Activated naive CD8-positive, alpha-beta T cell (primary cell): ENCODE results near the gene MRPL54.

ENCODE experiments used
- H3K27ac Mint-ChIP-seq: one replicate; pipeline ENCODE4 v1.8.0; 2021; ENCODE audit warnings: mixed read lengths
- H3K27me3 Mint-ChIP-seq: one replicate; pipeline ENCODE4 v1.8.0; 2021; ENCODE audit warnings: mixed read lengths
- H3K36me3 Mint-ChIP-seq: one replicate; pipeline ENCODE4 v1.8.0; 2021; ENCODE audit warnings: mixed read lengths
- H3K4me1 Mint-ChIP-seq: one replicate; pipeline ENCODE4 v1.8.0; 2021; ENCODE audit warnings: low read depth, mixed read lengths
- H3K4me3 Mint-ChIP-seq: one replicate; pipeline ENCODE4 v1.8.0; 2021; ENCODE audit warnings: mild to moderate bottlenecking, mixed read lengths
- H3K9me3 Mint-ChIP-seq: one replicate; pipeline ENCODE4 v1.8.0; 2021; ENCODE audit warnings: low read depth, mixed read lengths

MRPL54 gene

GRCh38 chr19:3800996-3801395 lies 38.5 kb downstream of the MRPL54 start:
- Mint-ChIP-seq H3K27ac (no peak overlapping the region), H3K36me3 (peaks cover 3% of the 10 kb centered on the region), H3K9me3 (peaks cover 5% of the 10 kb centered on the region), H3K27me3 (no peaks in the 10 kb centered on the region), H3K4me3 (peak overlapping the region; percentile 51), H3K4me1 (peaks cover 31% of the 10 kb centered on the region)

DNA sequence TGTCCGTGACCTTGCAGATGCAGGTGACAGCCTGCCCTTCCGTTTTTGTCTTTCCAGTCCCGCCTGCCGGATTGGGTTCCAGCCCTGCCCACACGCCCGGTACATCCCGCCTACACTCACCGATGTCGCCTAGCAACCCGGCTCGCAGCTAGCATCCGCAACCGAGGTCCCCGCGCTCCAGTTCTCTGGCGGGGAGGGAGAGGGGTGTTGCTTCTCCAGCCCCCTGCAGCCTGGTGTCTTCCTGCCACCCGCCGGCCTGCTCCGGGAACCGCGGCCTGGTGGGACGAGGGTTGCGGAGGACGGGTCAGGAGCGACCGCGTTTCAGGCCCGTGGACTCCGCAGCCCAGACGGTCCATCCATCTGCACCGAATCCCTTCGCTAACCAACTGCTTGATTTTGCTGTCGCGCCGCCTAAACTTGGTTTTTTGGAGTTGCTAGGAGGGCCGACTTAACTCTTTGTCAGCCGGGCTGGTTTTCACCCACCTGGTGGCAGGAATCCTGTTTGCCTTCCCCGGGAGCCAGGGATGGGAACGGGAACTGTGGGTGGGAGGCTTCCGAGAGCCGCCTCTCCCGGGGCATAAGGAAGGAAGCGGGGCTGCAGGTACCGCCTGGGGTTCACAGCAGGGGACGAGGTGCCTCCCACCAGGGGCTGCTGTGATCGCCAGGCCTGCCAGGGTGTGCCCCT lies 39.1 kb downstream of the MRPL54 start:
- Mint-ChIP-seq H3K27ac (no peak overlapping the region), H3K4me1 (peaks cover 32% of the 10 kb centered on the region), H3K9me3 (peaks cover 4% of the 10 kb centered on the region), H3K36me3 (peaks cover 3% of the 10 kb centered on the region), H3K27me3 (no peaks in the 10 kb centered on the region), H3K4me3 (peak overlapping the region; percentile 51)

- no peaks in the 10 kb centered on the region for H3K36me3 Mint-ChIP-seq
- no peaks in the 10 kb centered on the region for H3K9me3 Mint-ChIP-seq
- peaks cover 29% of the 10 kb centered on the region for H3K4me1 Mint-ChIP-seq
- no peak overlapping the region for H3K4me3 Mint-ChIP-seq
- H3K27ac Mint-ChIP-seq: no peak overlapping the region
- no peaks in the 10 kb centered on the region for H3K27me3 Mint-ChIP-seq
Measured at GRCh38 chr19:3803114-3803888, 40.8 kb downstream of the MRPL54 start.

GRCh38 chr19:3803986-3804385 lies 41.5 kb downstream of the MRPL54 start:
- Mint-ChIP-seq H3K4me1 (peaks cover 27% of the 10 kb centered on the region), H3K4me3 (no peak overlapping the region), H3K36me3 (no peaks in the 10 kb centered on the region), H3K27ac (no peak overlapping the region), H3K27me3 (no peaks in the 10 kb centered on the region), H3K9me3 (no peaks in the 10 kb centered on the region)

DNA sequence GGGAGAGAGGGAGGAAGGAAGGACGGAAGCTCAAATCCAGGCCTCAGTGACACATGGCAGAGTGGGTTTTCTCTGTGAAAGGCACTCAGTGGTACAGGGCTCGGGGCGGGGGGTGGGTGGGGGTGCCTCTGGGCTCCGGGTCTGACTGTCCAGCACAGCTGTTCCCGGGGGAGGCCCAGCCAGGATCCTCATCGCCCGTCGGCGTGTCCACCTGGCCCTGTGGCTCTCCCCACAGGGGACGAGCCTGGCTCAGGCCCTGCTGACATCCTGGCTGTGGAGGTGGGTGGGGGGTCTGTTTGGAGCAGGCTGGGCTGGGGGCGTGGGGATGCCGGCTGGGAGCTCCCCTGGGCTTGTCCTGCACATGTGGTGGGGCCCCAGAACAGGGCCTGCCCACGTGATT lies 41.9 kb downstream of the MRPL54 start:
- H3K36me3 Mint-ChIP-seq: no peaks in the 10 kb centered on the region
- H3K27ac Mint-ChIP-seq: no peak overlapping the region
- no peaks in the 10 kb centered on the region for H3K27me3 Mint-ChIP-seq
- no peak overlapping the region for H3K4me3 Mint-ChIP-seq
- H3K4me1 Mint-ChIP-seq: peaks cover 25% of the 10 kb centered on the region
- no peaks in the 10 kb centered on the region for H3K9me3 Mint-ChIP-seq

GRCh38 chr19:3805859-3806258 lies 43.4 kb downstream of the MRPL54 start:
- no peaks in the 10 kb centered on the region for H3K9me3 Mint-ChIP-seq
- H3K27me3 Mint-ChIP-seq: no peaks in the 10 kb centered on the region
- H3K4me3 Mint-ChIP-seq: no peak overlapping the region
- peaks cover 23% of the 10 kb centered on the region for H3K4me1 Mint-ChIP-seq
- no peaks in the 10 kb centered on the region for H3K36me3 Mint-ChIP-seq
- H3K27ac Mint-ChIP-seq: no peak overlapping the region

DNA sequence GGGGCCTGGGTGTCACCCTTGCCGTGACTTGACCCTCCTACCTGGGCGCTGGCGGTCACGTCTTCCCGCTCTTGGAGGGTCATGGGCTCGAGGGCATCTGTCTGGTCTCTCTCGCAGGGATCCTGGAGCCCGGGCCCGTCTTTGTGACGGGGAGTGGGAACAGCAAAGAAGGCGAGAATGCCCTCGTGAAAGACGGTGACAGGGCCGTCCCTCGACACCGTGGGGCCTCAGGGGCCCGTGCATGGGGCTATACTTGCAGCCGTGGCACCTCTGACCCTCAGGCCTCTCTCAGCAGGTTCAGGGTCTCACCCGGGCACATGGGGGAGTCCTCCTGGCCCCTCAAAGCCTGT lies 44.6 kb downstream of the MRPL54 start:
- peaks cover 22% of the 10 kb centered on the region for H3K4me1 Mint-ChIP-seq
- no peak overlapping the region for H3K4me3 Mint-ChIP-seq
- no peak overlapping the region for H3K27ac Mint-ChIP-seq
- H3K9me3 Mint-ChIP-seq: no peaks in the 10 kb centered on the region
- no peaks in the 10 kb centered on the region for H3K27me3 Mint-ChIP-seq
- no peaks in the 10 kb centered on the region for H3K36me3 Mint-ChIP-seq

DNA sequence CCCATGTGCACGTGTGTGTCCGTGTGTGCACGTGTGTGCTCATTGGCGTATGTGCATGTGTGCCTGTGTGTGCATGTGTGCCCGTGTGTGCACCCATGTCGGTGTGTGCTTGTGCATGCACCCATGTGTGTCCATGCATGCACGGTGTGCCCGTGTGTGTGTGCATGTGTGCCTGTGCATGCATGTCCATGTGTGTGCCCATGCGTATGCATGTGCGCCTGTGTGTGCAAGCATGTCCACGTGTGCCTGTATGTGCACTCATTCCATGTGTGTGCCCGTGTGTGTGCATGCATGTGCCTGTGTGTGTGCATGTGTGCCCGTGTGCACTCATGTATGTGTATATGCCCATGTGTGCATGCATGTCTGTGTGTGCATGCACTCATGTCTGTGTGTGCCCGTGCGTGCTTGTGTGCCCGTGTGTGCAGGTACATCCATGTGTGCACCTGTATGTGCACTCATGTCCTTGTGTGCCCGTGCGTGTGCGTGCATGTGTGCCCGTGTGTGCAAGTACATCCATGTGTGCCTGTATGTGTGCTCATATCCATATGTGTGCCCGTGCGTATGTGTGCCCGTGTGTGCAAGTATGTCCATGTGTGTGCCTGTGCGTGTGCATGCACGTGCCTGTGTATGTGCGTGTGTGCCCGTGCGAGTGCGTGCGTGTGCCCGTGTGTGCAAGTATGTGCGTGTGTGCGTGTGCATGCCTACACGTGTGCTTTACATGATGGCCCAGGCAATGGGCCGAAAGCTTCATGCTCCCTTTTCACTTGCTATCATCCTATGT lies 45.3 kb downstream of the MRPL54 start:
- Mint-ChIP-seq H3K27ac (no peak overlapping the region), H3K4me1 (peaks cover 28% of the 10 kb centered on the region), H3K27me3 (no peaks in the 10 kb centered on the region), H3K4me3 (no peak overlapping the region), H3K36me3 (peaks cover 2% of the 10 kb centered on the region), H3K9me3 (no peaks in the 10 kb centered on the region)

DNA sequence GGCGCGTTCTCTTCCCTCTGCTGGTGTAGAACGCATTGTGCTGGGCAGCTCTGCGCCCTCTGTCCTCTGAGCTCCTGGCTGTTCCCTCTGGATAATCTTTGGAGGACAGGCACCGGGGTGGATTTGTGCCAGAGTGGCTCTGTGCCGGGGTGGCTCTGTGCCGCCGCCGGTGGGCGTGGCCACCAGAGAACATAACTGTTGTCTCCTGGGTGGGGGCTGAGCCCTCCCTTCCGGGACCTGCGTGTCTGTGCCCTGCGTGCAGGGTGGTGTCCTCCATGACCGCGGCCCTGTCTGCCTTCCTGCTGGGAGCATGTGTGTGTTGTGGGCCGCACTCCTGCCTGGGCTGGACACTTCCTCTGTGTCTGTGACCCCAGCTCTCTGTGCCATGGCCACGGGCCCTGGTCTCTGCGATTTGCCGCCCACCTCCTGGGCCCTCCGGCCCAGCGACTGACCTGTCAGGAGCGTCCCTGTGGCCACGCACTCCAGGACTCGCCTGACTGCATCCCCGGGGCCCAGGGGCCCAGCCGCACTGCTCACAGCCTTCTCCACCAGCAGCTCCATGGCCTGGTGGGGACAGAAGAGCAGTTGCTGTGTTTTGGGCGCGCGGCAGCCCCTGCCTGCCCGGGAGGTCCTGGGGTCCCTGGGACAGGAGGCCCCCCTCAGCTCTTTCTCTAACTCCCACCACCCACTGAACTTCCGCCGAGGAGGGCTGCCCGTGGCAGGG lies 46.1 kb downstream of the MRPL54 start:
- no peaks in the 10 kb centered on the region for H3K9me3 Mint-ChIP-seq
- H3K4me3 Mint-ChIP-seq: no peak overlapping the region
- H3K36me3 Mint-ChIP-seq: peaks cover 2% of the 10 kb centered on the region
- no peaks in the 10 kb centered on the region for H3K27me3 Mint-ChIP-seq
- peaks cover 34% of the 10 kb centered on the region for H3K4me1 Mint-ChIP-seq
- no peak overlapping the region for H3K27ac Mint-ChIP-seq

GRCh38 chr19:3809881-3810707 lies 47.6 kb downstream of the MRPL54 start:
- Mint-ChIP-seq H3K4me1 (peaks cover 46% of the 10 kb centered on the region), H3K9me3 (no peaks in the 10 kb centered on the region), H3K27ac (no peak overlapping the region), H3K36me3 (peaks cover 2% of the 10 kb centered on the region), H3K27me3 (no peaks in the 10 kb centered on the region), H3K4me3 (no peak overlapping the region)

DNA sequence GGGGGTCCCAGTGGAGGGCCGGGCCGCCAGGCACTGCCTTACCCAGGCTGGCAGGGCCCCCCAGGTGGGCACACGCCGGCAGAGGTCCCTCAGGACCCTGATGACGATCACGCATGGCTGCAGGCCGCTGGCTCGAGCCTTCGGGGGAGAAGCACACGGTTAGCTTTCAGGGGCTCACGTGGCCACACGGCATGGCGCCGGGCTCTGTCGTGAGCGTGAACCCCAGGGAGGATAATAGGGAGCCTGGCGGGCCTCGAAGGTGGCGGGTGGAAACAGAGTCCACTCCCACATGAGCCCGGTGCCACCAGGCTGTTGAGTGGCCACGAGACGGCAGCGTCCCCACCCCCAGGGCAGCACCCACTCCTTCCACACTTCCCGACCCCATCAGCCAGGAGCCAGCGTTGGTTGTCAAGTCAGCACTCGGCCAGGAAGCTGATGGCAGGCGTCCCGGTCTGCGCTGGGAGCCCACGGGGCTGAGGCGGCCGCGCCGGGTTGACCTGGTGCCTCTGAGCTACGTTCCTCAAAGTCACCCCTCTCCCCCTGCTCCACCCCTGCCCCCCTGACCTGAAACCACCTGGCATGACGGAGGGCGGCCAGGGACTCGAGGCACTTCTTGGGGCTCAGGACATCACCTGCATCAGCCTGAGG lies 48.4 kb downstream of the MRPL54 start:
- no peak overlapping the region for H3K4me3 Mint-ChIP-seq
- H3K9me3 Mint-ChIP-seq: no peaks in the 10 kb centered on the region
- peaks cover 2% of the 10 kb centered on the region for H3K36me3 Mint-ChIP-seq
- no peaks in the 10 kb centered on the region for H3K27me3 Mint-ChIP-seq
- H3K27ac Mint-ChIP-seq: no peak overlapping the region
- H3K4me1 Mint-ChIP-seq: peaks cover 44% of the 10 kb centered on the region

GRCh38 chr19:3813473-3814392 lies 51.3 kb downstream of the MRPL54 start:
- peaks cover 2% of the 10 kb centered on the region for H3K36me3 Mint-ChIP-seq
- H3K4me3 Mint-ChIP-seq: peak overlapping the region; percentile 28
- no peaks in the 10 kb centered on the region for H3K9me3 Mint-ChIP-seq
- peak overlapping the region; percentile 72 for H3K27ac Mint-ChIP-seq
- peaks cover 48% of the 10 kb centered on the region for H3K4me1 Mint-ChIP-seq
- no peaks in the 10 kb centered on the region for H3K27me3 Mint-ChIP-seq

DNA sequence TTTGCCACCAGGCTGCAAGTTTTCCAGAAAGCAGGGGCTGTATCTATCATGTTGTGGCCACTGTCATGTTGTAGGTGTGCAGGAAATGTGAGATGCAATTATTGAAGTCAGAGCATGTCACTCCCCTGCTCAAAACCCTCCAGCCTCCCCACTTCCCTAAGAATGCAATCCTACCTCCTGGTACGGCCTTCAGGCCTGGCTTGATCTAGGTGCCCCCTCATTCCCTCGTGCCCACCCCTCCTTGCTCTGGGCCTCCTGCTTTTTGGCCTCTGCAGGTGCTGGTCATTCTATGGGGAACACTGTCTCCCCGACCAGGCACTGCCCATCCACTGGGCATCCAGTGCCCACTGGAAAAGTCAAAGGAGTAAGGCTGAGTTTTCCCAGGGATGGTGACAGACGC lies 52.2 kb downstream of the MRPL54 start:
- Mint-ChIP-seq H3K36me3 (peaks cover 2% of the 10 kb centered on the region), H3K9me3 (no peaks in the 10 kb centered on the region), H3K27me3 (no peaks in the 10 kb centered on the region), H3K4me1 (peaks cover 47% of the 10 kb centered on the region), H3K27ac (peak overlapping the region; percentile 72), H3K4me3 (peak overlapping the region; percentile 42)
